GM19193 (cell line): ENCODE data around the gene KDM4B.

Experiments used
- POLR2A ChIP-seq: IDR thresholded peaks from 4 replicates; pipeline ENCODE4 v1.6.1; 2011; ENCODE audit not compliant: insufficient read depth, insufficient read length; ENCODE audit errors: extremely low read depth

KDM4B gene

DNA sequence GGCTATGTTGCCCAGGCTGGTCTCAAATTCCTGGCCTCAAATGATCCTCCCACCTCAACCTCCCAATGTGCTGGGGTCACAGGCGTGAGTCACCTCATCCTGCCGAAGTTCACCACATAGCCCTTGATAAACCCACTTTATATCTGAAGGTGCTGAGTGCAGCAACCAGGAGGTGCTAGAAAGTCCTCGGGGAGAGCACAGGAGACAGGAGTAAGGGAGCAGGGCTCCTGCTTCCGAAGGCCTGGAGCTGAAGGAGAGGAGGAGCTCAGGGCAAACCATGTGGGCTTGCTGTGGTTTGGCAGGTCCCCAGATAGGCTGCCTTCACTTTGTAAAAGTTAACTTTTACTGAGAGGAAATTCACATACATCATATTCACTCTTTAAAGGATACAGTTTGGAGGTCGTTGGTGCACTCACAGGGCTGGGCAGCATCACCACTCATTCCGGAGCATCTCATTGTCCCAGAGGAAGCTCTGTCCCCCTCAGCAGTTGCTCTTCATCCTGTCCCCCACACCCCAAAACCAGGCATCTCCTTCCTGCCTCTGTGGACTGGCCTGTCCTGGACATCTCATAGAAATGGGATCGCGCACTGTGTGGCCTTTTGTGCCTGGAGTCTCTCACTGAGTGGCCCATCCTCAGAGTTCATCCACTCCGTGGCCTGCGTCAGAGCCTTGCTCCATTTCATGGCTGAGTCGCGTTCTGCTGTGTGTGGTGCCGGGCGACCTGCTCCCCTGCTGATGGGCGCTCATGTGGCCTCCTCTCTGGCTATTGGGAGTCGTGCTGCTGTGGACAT is 49.5 kb downstream of the KDM4B start:
- no peak for TF ChIP-seq POLR2A

DNA sequence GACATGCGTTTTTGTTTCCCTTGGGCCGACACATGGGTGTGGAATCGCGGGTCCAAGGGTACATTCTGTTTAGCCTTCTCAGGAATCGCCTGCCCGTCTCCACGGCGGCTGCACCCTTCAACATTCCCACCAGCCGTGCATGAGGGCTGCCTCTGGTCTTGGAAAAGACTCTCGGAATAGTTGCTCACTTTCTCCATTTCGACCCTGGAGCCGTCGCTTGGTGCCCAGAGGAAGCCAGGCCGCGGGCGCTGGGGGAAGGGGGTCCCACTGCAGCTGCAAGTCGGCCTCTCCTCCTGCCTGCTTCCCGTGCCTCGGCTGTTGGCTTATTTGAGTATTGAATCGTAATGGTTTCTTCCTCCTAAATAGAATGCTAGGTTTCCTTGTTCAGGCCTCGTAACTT is 51.5 kb downstream of the KDM4B start:
- TF ChIP-seq POLR2A, result no peak

DNA sequence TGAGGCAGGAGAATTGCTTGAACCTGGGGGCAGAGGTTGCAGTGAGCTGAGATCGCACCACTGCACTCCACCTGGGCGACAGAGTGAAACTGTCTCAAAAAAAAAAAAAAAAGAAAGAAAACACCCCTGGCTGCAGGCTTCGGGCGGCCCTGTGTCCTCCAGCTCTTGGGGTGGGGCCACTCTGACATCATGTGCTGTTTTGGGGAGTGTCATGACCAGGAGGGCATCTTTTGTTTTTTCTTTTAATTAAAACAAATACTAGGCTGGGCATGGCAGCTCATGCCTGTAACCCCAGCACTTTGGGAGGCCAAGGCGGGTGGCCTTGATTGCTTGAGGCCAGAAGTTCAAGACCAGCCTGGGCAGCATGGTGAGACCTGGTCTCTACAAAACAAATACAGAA is 52.1 kb downstream of the KDM4B start:
- no peak for TF ChIP-seq POLR2A

DNA sequence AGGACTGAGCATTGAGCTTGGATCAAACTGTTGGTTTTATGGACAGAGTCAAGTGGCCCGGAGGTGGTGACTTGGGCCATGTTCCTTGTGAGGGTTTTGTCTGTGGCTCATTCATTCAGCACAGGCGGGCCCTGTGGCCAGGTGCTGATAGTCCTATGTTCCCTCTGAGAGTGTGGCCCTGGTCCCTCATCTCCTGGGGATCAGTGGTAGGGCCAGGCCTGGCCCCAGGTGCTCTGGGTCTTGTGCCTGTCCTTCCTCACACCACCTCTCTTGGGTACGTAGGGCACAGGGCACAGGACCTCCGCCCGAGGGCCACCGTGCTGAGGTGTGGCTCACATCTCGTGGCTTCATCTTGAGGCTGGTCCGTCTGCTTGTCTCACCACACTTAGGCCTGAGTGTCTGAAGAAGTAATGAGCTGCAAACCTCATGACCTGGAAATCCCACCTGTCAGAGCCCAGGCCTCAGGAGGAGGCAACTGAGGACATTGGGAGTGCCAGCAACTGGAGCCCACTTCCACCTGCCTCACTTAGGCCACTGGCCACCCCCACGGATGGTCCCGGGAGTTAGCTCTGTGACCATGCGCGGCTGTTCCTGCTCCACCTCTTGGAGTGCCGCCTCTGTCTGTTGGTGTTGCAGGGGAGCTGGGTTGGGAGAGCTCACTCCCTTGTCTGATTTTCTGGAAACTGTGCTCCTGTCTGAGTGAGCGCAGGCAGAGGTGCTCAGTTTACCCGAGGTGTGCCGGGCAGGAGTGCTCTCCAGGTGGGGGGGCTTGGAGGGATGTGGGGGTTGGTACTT is 53.4 kb downstream of the KDM4B start:
- TF ChIP-seq POLR2A, result no peak

DNA sequence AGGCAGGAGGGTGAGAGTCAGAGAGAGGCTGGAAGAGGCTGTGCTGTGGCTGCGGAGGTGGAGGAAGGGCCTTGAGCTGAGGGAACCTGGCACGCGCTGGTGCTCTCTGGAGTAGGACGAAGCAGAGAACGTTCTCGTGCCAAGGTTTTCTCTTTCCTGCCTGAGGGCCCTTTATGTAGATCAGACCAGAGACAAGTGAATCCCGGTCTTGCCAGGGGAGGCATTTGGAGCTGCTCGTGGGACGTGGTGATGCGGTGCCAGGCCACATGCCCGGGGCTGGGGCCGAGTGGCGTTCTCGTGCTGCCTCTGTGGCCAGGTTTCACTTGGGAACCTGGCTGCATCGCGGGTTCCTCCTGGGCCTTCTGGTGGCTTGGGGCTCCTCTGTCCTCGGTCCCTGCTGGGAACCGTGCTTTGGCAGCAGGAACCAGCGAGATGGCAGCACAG is 54.2 kb downstream of the KDM4B start:
- no peak for TF ChIP-seq POLR2A

DNA sequence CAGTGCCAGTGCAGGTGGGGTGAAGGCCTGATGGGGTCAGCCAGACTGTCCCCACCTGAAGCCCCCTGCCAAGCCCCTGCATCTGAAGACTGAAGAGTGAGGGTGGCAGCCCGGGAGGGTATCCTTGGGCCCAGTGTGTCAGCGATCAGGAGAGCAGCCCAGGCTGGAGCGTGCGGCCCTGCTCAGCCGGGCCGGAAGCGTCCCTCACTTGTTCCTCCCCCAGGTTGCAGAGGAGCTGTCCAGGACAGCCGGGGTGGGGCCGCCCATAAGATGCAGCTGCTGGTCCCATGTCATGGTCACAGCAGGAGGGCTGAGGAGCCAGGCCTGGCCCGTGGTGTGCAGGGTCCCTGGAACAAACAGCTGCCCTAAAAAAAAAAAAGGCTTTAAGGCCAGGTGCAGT is 55.4 kb downstream of the KDM4B start:
- TF ChIP-seq POLR2A, result no peak

DNA sequence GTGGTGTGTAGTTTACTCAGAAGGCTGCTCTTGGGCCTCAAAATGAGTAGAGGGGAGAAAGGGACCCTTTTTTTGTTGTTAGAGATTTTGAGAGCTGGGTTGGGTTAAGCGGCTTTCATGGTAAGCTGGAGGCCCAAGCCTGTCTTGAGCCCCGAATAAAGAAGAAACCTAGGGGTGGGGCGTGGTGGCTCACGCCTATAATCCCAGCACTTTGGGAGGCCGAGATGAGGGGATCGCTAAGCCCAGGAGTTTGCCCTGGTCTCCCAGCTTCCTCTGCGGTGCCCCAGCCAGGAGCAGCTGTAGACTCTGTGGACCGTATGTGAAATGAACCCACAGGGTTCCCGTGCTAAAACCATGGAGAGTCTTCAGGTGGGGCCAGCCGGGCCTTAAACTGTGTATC is 56.1 kb downstream of the KDM4B start:
- no peak for TF ChIP-seq POLR2A

DNA sequence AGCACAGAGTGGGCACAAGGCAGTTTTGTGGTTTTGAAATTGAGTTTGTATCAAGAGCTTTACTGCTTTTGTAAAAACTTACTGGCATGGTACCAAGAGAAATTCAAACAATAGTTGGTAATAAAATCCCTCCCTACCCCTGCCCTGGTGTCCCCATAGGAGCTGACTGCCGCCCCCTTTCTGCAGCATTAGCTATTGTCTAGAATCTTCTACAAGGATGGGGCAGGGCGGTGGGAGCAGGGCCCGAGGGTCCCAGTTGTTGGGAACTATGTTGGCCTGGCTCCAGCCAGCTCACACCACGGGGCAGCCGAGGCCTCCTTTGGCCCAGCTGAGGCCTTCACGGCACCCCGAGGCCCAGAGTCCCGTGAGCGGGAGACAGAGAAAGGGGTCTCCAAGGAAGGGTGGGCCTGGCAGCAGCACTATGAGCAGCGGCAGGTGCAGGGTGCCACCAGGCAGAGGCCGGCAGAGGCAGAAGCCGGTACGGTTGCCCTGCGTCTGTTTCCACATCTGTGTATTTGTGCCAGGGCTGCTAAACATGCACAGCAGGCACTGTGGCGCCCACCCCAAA is 57.9 kb downstream of the KDM4B start:
- no peak for TF ChIP-seq POLR2A

DNA sequence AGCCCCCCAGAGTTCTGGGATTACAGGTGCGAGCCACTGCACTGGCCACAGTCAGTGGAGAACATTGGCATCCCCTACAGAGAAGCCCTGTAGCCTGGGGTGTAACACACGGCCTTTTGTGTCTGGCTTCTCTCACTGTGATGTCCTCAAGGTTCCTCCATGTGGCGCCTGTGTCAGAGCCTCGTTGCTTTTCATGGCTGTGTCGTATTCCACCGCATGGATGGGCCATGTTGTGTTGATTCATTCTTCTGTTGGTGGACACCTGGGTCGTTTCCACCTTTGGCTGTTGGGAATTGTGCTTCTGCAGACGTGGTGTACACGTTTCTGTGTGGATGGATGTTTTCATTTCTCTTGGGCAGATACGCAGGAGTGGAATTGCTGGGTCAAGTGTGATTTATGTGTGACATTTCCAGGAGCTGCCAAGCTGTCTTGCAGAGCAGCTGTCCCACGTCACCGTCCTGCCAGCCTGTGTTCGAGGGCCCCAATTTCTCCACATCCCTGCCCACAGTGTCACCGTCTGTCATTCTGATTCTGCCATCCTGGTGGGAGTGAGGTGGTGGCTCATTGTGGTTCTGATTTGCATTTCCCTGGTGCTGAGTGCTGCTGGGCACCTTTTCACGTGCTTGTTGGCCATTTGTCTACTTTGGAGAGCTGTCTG is 59.4 kb downstream of the KDM4B start:
- no peak for TF ChIP-seq POLR2A

DNA sequence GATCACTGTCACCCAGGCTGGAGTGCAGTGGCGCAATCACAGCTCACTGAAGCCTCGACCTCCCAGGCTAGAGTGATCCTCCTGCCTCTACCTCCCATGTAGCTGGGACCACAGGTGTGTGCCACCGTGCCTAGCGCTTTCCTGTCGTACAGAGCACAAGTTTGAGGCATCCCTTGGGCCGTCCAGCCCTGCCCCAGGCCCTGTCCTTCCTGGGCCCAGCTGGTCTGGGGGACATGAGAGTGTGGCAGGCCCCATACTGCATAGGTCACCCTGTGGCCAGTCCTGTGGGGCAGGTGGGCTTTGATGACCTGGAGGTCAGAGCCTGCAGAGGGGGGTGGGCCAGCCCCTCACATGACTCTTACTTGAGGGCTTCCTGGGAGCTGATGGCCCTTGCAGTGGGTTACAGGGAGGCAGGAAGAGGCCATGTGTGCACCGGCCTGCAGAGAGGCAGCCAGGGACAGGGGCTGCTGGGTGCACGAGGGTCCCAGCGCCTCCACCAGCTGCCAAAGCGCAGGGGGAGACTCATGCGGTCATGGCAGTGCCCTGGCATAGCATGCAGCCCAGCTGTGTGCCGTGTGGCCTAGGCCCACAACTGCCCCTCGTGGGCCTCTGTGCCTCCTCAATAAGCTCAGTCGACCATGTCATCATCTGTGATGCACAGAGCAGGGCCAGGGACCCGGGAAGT is 61.4 kb downstream of the KDM4B start:
- TF ChIP-seq POLR2A, result no peak

DNA sequence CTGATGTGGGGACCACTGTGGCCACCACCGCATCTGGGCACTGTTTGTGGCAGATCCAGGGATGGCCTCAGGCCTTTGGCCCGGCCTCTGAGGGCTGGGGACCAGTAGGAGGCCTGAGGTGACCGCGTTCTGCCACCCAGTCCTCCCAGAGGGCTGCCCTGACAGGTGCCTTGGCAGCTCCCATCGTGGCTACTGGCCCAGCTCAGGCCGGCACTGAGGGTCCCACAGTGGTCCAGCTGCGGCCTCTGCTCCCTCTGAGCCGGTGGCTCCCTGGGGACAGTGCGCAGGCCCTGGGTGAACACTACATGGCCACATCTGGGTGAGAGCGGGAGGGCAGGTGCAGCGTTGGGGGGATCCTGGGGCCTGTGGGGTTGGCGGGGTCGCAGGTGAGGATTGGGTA is 61.9 kb downstream of the KDM4B start:
- TF ChIP-seq POLR2A, result no peak

DNA sequence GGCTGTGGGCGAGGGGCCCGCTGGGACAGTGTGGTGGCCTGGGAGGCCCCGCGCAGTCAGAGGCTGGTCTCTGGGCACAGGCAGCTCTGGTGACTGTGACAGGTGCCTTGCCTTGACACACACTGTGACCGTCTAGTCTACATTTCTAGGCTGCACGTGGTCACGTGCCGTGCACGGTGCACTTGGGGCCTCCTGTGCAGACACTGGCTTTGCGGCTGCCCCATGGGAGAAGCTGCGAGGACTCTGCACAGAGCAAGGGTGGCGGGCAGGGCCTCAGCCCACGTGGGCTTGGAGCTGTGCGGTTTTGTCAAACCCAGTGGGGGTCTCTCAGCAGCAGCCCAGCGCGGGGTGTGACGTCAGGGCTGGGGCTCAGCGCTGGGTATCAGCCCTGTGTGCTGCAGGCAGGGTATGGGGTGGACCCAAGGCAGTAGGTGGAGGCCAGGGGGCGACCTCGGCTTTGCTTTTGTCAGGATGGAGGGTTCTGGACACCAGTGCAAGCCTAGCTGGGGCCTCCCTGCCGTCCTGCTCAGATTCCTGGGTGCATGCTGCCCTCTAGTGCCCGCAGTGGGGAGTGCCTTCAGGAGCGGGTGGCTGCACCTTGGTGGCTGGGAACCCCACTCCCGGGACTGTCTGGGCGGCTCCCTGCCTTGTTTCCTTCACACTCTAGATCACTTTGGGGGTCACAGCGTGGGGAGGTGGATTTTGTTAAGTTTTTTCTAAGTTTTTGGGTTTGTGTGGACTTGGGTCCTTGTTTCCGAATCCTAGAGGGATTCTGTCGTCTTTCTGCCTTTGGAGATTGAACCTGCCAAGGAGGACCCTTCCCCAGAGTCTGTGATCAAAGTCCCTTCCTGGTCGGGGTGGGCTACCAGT is 62.6 kb downstream of the KDM4B start:
- TF ChIP-seq POLR2A, result no peak

DNA sequence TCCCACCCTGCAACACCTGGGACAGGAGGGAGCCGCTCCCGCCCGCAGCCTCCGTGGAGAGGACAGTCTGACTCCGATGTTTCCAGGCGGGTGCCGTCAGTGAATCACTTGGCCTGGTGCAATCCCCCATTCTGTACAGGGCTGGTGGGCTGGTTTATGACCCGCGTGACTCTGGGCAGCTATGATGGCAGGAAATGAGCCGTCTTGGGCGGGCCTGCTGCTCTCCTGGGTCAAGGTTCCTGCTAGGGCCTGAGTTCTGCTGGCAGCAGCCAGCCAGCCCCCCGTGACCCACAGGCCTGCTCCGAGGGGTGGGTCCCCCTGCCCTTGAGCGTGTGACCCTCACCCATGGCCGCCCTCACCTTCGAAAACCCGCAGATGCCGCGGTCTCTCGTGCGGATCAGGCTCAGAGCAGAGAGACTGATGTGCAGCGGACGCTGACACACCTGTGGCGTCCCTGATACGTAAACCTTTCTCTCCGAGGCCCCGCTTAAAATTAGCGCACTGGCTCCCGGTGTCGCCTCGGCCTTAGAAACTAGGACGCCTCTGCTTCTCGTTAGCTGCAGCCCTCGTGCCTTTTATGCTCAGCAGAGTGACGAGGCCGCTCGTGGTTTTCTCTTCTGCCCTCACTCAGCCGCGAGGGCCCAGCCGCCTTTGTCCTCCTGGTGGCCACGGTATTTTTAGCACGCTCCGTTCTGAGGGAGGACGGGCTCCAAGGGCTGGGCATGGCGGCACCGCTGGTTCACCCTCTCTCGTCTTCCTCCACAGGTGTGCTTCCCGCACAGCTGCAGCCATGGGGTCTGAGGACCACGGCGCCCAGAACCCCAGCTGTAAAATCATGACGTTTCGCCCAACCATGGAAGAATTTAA is 63.4 kb downstream of the KDM4B start:
- no peak for TF ChIP-seq POLR2A
